ENCODE results near the gene SAPCD2. TPM values are rescaled to one million over a fixed set of nuclear protein-coding genes. Genes with fewer than 3 reads are reported as not detected.
"Not testable (repeated sequence)": the region's sequence is repeated elsewhere in the genome, so short reads cannot be mapped to it uniquely, and the experiment has no call there.

SAPCD2 gene
- polyA plus RNA-seq, 1 donor = 12.1 TPM

- peaks cover 26% of the 10 kb centered on the region for H3K4me1 ChIP-seq (ENCODE audit: control insufficient read depth, insufficient read depth, low read length)
These were observed 34.9 kb downstream of the SAPCD2 start for GRCh38 chr9:137035507-137035834.

DNA sequence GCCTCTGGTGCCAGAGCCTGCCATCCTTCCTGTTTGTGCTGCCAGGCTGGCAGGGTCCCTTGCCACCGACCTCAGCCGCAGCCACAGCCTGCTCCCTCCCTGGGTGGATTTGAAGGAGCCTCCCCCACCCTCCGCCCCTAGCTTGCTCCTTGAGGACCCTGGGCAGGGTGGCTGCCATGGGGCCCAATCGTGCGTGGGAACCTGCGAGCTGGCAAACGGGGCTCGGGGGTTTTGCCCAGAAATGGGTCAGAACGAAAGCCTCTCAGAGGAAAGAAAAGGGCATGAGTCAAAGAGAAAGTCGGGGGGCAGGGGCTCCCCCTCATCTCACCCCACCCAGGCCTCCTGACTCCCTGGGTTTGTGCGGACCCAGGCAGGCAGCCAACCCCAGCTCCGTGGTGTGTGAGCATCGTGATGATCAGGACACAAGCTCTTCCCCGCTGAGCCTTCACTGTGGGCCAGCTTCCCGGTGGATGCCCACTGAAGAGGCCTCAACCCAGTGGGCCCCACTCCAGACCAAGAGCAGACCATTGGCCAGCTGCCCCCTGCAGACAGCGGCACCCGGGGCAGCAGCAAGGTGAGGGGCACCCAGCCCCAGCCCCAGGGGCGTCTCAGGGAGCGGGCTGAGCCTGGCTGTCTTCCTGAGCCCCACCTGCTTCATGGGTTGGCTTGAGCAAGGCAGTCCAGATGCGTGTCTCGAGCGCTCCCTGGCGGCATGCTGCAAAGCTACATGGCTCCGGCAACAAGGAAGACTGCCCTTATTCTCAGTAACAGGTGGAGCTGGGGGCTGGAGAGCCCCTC lies 35.4 kb downstream of the SAPCD2 start:
- no peak overlapping the region for H3K4me3 ChIP-seq (ENCODE audit: low read length)
- no peaks in the 10 kb centered on the region for H3K36me3 ChIP-seq (ENCODE audit: control insufficient read depth, insufficient read depth, low read length)
- H3K27ac ChIP-seq (ENCODE audit: low read length) = no peak overlapping the region
- WGBS (ENCODE audit: insufficient coverage, low lambda C conversion rate) = 20% methylated on average over 1 of the region's 24 CpGs
- no peaks in the 10 kb centered on the region for H3K9me3 ChIP-seq (ENCODE audit: control insufficient read depth, low read depth, low read length)
- H3K27me3 ChIP-seq (ENCODE audit: control insufficient read depth, insufficient read depth, low read length) = no peaks in the 10 kb centered on the region
- peaks cover 26% of the 10 kb centered on the region for H3K4me1 ChIP-seq (ENCODE audit: control insufficient read depth, insufficient read depth, low read length)
- peak; percentile 75 to 86 for DNase-seq

More at GRCh38 chr9:137035507-137035834, 34.9 kb downstream of the SAPCD2 start:
- DNase-seq = no peak
- Histone ChIP-seq H3K27me3 (ENCODE audit: control insufficient read depth, insufficient read depth, low read length) (no peaks in the 10 kb centered on the region), H3K36me3 (ENCODE audit: control insufficient read depth, insufficient read depth, low read length) (no peaks in the 10 kb centered on the region), H3K9me3 (ENCODE audit: control insufficient read depth, low read depth, low read length) (peaks cover 2% of the 10 kb centered on the region), H3K27ac (ENCODE audit: low read length) (no peak overlapping the region), H3K4me3 (ENCODE audit: low read length) (no peak overlapping the region)
- no CpG with 5 or more reads among the region's 9 CpGs for WGBS (ENCODE audit: insufficient coverage, low lambda C conversion rate)

- Histone ChIP-seq H3K9me3 (ENCODE audit: control insufficient read depth, low read depth, low read length) (no peaks in the 10 kb centered on the region), H3K27me3 (ENCODE audit: control insufficient read depth, insufficient read depth, low read length) (no peaks in the 10 kb centered on the region), H3K4me1 (ENCODE audit: control insufficient read depth, insufficient read depth, low read length) (peaks cover 27% of the 10 kb centered on the region), H3K27ac (ENCODE audit: low read length) (no peak overlapping the region), H3K4me3 (ENCODE audit: low read length) (no peak overlapping the region), H3K36me3 (ENCODE audit: control insufficient read depth, insufficient read depth, low read length) (no peaks in the 10 kb centered on the region)
- no peak for DNase-seq
- WGBS (ENCODE audit: insufficient coverage, low lambda C conversion rate) = no CpG with 5 or more reads among the region's 15 CpGs
These were observed 36.2 kb downstream of the SAPCD2 start for GRCh38 chr9:137034039-137034708.

- DNase-seq; H3K4me3 ChIP-seq (ENCODE audit: low read length); H3K36me3 ChIP-seq (ENCODE audit: control insufficient read depth, insufficient read depth, low read length); H3K27ac ChIP-seq (ENCODE audit: low read length); H3K9me3 ChIP-seq (ENCODE audit: control insufficient read depth, low read depth, low read length); H3K27me3 ChIP-seq (ENCODE audit: control insufficient read depth, insufficient read depth, low read length): not testable (repeated sequence)
- H3K4me1 ChIP-seq (ENCODE audit: control insufficient read depth, insufficient read depth, low read length) = peaks cover 34% of the 10 kb centered on the region
- WGBS (ENCODE audit: insufficient coverage, low lambda C conversion rate) = no CpG with 5 or more reads among the region's 5 CpGs
These were observed 36.9 kb downstream of the SAPCD2 start for GRCh38 chr9:137033481-137033880.

DNA sequence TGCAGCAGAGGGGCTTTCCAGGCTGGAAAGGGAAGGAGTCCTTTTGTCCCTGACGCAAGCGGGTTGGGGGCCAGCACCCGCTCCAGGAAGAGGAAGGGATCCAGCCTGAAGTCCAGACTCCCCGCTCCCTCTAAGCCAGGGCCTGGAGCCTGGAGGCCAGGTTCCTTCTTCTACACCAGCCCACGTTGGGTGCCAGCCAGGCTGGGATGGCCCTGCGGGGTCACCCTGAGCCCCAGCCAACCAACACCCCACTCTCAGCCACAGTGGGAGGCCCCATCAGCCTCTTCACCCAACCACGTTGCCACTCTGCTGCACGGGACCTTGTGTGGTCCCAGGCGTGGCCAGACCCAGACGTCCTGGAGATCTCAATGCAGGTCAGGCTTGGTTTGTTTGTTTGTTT lies 37.5 kb downstream of the SAPCD2 start:
- no peak for DNase-seq
- Histone ChIP-seq H3K9me3 (ENCODE audit: control insufficient read depth, low read depth, low read length) (no peaks in the 10 kb centered on the region), H3K4me1 (ENCODE audit: control insufficient read depth, insufficient read depth, low read length) (peaks cover 36% of the 10 kb centered on the region), H3K27ac (ENCODE audit: low read length) (no peak overlapping the region), H3K36me3 (ENCODE audit: control insufficient read depth, insufficient read depth, low read length) (no peaks in the 10 kb centered on the region), H3K4me3 (ENCODE audit: low read length) (no peak overlapping the region), H3K27me3 (ENCODE audit: control insufficient read depth, insufficient read depth, low read length) (no peaks in the 10 kb centered on the region)
- WGBS (ENCODE audit: insufficient coverage, low lambda C conversion rate) = no CpG with 5 or more reads among the region's 10 CpGs

GRCh38 chr9:137031904-137032640 lies 38.3 kb downstream of the SAPCD2 start, which contains the start of gene FUT7:
Gene FUT7, minus strand, starts transcription at chr9:137032088. Its CDS starts 97 bp downstream, at chr9:137031991.
- Histone ChIP-seq H3K27me3 (ENCODE audit: control insufficient read depth, insufficient read depth, low read length) (no peaks in the 10 kb centered on the region), H3K27ac (ENCODE audit: low read length) (no peak within 1 kb of the TSS), H3K36me3 (ENCODE audit: control insufficient read depth, insufficient read depth, low read length) (no peaks in the 10 kb centered on the region), H3K4me3 (ENCODE audit: low read length) (no peak within 1 kb of the TSS), H3K9me3 (ENCODE audit: control insufficient read depth, low read depth, low read length) (no peaks in the 10 kb centered on the region), H3K4me1 (ENCODE audit: control insufficient read depth, insufficient read depth, low read length) (peaks cover 41% of the 10 kb centered on the region)
- WGBS (ENCODE audit: insufficient coverage, low lambda C conversion rate) = no CpG with 5 or more reads among the region's 16 CpGs
- peak in 1 of 2 donors; percentile 77 for DNase-seq

DNA sequence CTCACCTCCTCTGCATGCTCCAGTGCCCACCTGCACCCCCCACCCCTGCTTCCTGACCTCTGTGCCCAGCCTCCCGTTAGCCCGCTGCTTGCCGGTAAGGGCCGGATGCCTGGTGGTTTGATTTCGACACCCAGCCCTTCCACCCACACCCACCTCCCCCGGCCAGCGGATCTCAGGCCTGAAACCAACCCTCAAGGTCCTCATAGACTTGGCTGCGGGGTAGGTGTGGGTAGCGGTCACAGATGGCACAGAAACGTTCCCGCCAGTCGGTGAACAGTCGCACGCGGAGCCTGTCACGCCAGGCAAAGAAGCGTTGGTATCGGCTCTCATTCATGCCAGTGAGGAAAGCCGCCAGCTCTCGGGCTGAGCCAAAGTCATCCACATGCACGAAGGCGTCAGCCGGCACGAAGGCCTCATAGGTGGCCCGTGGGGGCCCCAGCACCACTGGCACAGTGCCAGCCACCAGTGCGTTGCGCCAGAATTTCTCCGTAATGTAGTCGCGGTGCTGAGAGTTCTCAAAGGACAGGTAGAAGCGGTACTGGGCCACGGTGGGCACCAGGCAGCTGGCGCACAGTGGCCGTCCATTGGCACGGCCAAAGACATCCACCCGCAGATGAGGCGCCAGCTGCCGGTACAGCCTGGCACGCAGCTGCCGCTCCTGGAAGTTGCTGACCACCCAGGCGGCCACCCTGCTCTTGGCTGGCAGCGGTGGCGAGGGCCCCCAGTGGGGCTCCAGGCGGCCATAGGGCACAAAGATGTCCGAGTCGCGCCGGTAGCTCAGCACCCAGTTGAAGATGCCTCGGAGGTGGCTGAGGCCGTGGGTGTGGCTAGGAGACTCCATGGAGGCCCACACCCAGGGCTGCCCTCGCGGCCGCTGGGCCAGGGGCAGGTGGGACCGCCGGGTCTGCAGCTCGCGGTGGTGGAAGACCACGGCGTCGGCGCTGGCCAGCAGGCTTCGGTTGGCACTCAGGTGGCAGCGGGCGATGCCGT lies 39.5 kb downstream of the SAPCD2 start:
- Histone ChIP-seq H3K4me3 (ENCODE audit: low read length) (no peak overlapping the region), H3K4me1 (ENCODE audit: control insufficient read depth, insufficient read depth, low read length) (peaks cover 44% of the 10 kb centered on the region), H3K9me3 (ENCODE audit: control insufficient read depth, low read depth, low read length) (no peaks in the 10 kb centered on the region), H3K27me3 (ENCODE audit: control insufficient read depth, insufficient read depth, low read length) (no peaks in the 10 kb centered on the region), H3K27ac (ENCODE audit: low read length) (no peak overlapping the region), H3K36me3 (ENCODE audit: control insufficient read depth, insufficient read depth, low read length) (no peaks in the 10 kb centered on the region)
- no CpG with 5 or more reads among the region's 65 CpGs for WGBS (ENCODE audit: insufficient coverage, low lambda C conversion rate)
- DNase-seq = no peak

DNA sequence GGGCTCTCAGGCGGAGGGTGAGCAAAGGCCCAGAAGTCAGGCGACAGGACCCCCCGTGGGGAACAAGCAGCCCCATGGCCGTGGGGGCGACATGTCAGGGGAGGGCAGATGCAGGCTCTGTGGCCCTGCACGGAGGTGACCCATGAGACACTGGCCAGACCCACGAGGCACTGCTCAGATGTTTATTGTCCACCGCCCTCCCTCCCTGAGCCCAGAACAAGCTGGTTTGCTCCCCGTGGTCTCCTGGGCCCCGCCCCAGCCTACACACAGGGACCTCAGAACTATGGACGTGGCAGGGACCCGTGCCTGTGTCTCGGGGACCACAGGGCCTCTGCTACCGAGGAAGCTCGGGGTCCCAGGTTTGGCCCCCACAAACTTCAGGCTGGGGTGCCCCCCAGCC lies 40.4 kb downstream of the SAPCD2 start:
- no CpG with 5 or more reads among the region's 15 CpGs for WGBS (ENCODE audit: insufficient coverage, low lambda C conversion rate)
- Histone ChIP-seq H3K4me3 (ENCODE audit: low read length) (no peak overlapping the region), H3K4me1 (ENCODE audit: control insufficient read depth, insufficient read depth, low read length) (peaks cover 38% of the 10 kb centered on the region)

DNA sequence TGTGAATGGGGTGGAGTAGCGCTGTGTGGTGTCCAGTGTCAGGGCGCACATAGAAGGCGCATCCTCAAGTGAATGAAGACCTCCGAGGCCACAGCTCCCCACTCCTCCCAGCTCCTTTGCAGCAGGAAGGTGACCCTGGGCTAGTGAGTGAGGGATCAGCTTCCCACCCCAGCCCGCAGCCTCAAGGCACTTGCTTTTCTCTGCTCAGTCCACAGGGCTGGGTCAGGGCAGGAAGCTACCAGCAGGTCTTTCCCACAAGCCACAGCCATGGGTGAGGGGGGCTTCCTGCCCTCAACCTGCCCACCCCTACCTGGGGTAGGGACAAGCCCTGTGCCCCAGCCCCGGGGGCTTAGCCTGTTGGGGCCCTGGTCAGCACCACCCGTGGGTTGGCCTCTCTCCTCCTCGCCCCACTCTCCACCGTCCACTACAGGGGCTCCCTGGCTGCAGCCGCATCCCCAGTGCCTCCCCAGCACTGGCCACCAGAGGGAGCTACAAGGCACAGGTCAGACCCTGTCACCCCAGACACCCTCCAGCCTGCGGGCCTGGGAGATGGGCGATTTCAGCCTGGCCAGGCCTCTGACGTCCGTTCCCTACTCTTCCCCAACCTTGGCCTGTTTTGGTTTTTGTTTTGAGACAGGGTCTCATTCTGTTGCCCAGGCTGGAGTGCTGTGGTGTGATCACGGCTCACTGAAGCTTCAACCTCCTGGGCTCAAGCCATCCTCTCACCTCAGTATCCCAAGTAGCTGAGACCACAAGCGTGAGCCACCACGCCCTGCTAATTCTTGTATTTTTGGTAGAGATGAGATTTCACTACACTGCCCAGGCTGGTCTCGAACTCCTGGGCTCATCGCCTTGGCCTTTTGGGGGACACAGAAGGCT lies 41.1 kb downstream of the SAPCD2 start:
- Histone ChIP-seq H3K4me1 (ENCODE audit: control insufficient read depth, insufficient read depth, low read length) (peaks cover 34% of the 10 kb centered on the region), H3K36me3 (ENCODE audit: control insufficient read depth, insufficient read depth, low read length) (no peaks in the 10 kb centered on the region), H3K27me3 (ENCODE audit: control insufficient read depth, insufficient read depth, low read length) (no peaks in the 10 kb centered on the region), H3K9me3 (ENCODE audit: control insufficient read depth, low read depth, low read length) (no peaks in the 10 kb centered on the region), H3K27ac (ENCODE audit: low read length) (no peak overlapping the region), H3K4me3 (ENCODE audit: low read length) (no peak overlapping the region)
- DNase-seq = peak in 1 of 2 donors; percentile 52
- WGBS (ENCODE audit: insufficient coverage, low lambda C conversion rate) = no CpG with 5 or more reads among the region's 19 CpGs

More for the DNA sequence above, 40.4 kb downstream of the SAPCD2 start:
- DNase-seq = no peak
- Histone ChIP-seq H3K27me3 (ENCODE audit: control insufficient read depth, insufficient read depth, low read length) (no peaks in the 10 kb centered on the region), H3K9me3 (ENCODE audit: control insufficient read depth, low read depth, low read length) (no peaks in the 10 kb centered on the region), H3K36me3 (ENCODE audit: control insufficient read depth, insufficient read depth, low read length) (no peaks in the 10 kb centered on the region), H3K27ac (ENCODE audit: low read length) (no peak overlapping the region)
